DOHH2 (cell line): ENCODE data around the gene OLFML2A.
"Not testable (repeated sequence)": the region's sequence is repeated elsewhere in the genome, so short reads cannot be mapped to it uniquely, and the experiment has no call there.

Experiments
- CTCF ChIP-seq: fragments of 200-600 bp; sonication (generic); IDR thresholded peaks from one replicate; pipeline ENCODE4 v1.5.1; 2014; ENCODE audit warnings: antibody characterized with exemption, mild to moderate bottlenecking, low read depth, low read length; ENCODE audit not compliant: poor library complexity, severe bottlenecking
- EZH2phosphoT487 ChIP-seq: fragments of 200-600 bp; sonication (generic); IDR thresholded peaks from 2 replicates; pipeline ENCODE4 v1.6.1; 2017; ENCODE audit warnings: borderline replicate concordance, mild to moderate bottlenecking, antibody characterized with exemption, low read length, moderate library complexity, mixed read lengths

- TF ChIP-seq CTCF, EZH2phosphoT487: not testable (repeated sequence)
Observed at GRCh38 chr9:124838567-124839275, 61.8 kb downstream of the OLFML2A start.
